Mammary epithelial cell (primary cell): ENCODE results near the gene KRT33A.

Experiments
- EZH2 ChIP-seq: IDR thresholded peaks from 2 replicates; pipeline ENCODE4 v1.6.1; 2012; ENCODE audit warnings: low read length, inconsistent platforms, borderline replicate concordance
- TF ChIP-seq, protein P1 (sequence below), 2 donors: IDR thresholded peaks in 1 of 2; conservative IDR thresholded peaks in 1 of 2; 2 replicates each; pipeline ENCODE4 v1.5.1; 2011 to 2012; ENCODE audit warnings: inconsistent platforms in 2 of 2, low read length in 2 of 2, mild to moderate bottlenecking in 2 of 2, control low read depth in 1 of 2, low read depth in 1 of 2; ENCODE audit not compliant: insufficient read depth in 1 of 2; ENCODE audit errors: extremely low read depth in 1 of 2

DNA sequence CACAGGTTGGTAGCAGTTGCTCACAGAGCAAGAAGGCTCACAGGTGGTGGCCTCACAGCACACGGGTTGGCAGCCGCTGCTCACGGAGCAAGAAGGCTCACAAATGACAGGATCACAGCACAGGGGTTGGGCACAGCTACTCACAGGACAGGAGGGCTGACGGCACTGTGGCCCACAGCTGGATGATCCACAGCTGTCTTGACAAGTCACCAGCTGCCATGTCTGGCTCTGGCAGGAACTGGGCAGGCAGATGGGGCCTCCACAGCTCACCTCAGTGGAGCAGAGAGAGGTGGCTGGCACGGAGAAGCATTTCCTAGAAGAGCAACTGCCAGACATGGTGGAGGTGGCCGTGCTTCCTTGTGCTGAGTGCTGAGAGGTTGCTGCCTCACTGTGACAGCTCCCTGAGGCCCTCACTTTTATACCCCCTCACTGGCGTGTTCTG, 41.7 kb downstream of the KRT33A start, which contains the start of gene KRTAP16-1:
- TF ChIP-seq, protein P1, sequence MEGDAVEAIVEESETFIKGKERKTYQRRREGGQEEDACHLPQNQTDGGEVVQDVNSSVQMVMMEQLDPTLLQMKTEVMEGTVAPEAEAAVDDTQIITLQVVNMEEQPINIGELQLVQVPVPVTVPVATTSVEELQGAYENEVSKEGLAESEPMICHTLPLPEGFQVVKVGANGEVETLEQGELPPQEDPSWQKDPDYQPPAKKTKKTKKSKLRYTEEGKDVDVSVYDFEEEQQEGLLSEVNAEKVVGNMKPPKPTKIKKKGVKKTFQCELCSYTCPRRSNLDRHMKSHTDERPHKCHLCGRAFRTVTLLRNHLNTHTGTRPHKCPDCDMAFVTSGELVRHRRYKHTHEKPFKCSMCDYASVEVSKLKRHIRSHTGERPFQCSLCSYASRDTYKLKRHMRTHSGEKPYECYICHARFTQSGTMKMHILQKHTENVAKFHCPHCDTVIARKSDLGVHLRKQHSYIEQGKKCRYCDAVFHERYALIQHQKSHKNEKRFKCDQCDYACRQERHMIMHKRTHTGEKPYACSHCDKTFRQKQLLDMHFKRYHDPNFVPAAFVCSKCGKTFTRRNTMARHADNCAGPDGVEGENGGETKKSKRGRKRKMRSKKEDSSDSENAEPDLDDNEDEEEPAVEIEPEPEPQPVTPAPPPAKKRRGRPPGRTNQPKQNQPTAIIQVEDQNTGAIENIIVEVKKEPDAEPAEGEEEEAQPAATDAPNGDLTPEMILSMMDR (conservative IDR thresholded peaks at IDR 0.05 in 1 of 2, IDR thresholded peaks at IDR 0.05 in 1 of 2; ENCODE audit: extremely low read depth in 1 of 2, insufficient read depth in 1 of 2, low read depth in 1 of 2, low read length in 2 of 2): no peak
- TF ChIP-seq EZH2: no peak
